NCI-H1417 (cell line): ENCODE results near the gene RPEL1.
"Not testable (repeated sequence)": the region's sequence is repeated elsewhere in the genome, so short reads cannot be mapped to it uniquely, and the experiment has no call there.

Experiments used
- DNase-seq, 3 experiments: peaks; one replicate each; lab custom pipeline; 2025; lab: John Stamatoyannopoulos, UW

The RPEL1 gene

GRCh38 chr10:103232772-103233488, 12.8 kb upstream of the RPEL1 start:
- no peak for DNase-seq

- no peak for DNase-seq
Measured at GRCh38 chr10:103235775-103236174, 9.9 kb upstream of the RPEL1 start.

- DNase-seq = no peak
Measured at GRCh38 chr10:103238506-103239252, 7.0 kb upstream of the RPEL1 start.

- DNase-seq = peak in 1 of 3 experiments; percentile 4
Measured at GRCh38 chr10:103241262-103242011, 4.2 kb upstream of the RPEL1 start.

GRCh38 chr10:103244666-103245271, 918 bp upstream of the RPEL1 start:
- peak; percentile 15 to 63 (median 41) for DNase-seq

GRCh38 chr10:103246324-103246723, 637 bp downstream of the RPEL1 start:
- DNase-seq = no peak

- DNase-seq = no peak
Measured at GRCh38 chr10:103254113-103254512, 8.4 kb downstream of the RPEL1 start.

- DNase-seq = no peak
Measured at GRCh38 chr10:103254538-103255325, 9.0 kb downstream of the RPEL1 start.

- no peak for DNase-seq
Measured at GRCh38 chr10:103256613-103257012, 10.9 kb downstream of the RPEL1 start.

GRCh38 chr10:103257812-103258211, 12.1 kb downstream of the RPEL1 start:
- DNase-seq = no peak

GRCh38 chr10:103258928-103259327, 13.2 kb downstream of the RPEL1 start:
- DNase-seq = not testable (repeated sequence)

GRCh38 chr10:103259989-103260388, 14.3 kb downstream of the RPEL1 start:
- no peak for DNase-seq

- DNase-seq = no peak
Measured at GRCh38 chr10:103262229-103262628, 16.5 kb downstream of the RPEL1 start.

- no peak for DNase-seq
Measured at GRCh38 chr10:103265717-103266329, 20.1 kb downstream of the RPEL1 start.

- no peak for DNase-seq
Measured at GRCh38 chr10:103273041-103273441, 27.4 kb downstream of the RPEL1 start.

GRCh38 chr10:103276251-103276895, 30.7 kb downstream of the RPEL1 start:
- DNase-seq = no peak

GRCh38 chr10:103276896-103277712, 31.4 kb downstream of the RPEL1 start, which contains the start of gene INA:
TSS of gene INA (plus strand) at chr10:103277138. CDS start at chr10:103277212, 74 bp downstream.
- peak; percentile 78 to 91 (median 88) for DNase-seq

GRCh38 chr10:103277713-103278536, 32.2 kb downstream of the RPEL1 start:
- peak; percentile 6 to 66 (median 60) for DNase-seq

- DNase-seq = peak in 2 of 3 experiments; percentile 23 to 40
Measured at GRCh38 chr10:103278537-103278823, 32.8 kb downstream of the RPEL1 start.
